Esophagus muscularis mucosa (tissue), 3 donors: ENCODE measurements around the gene CPA5.

Experiments used
- CTCF ChIP-seq, 3 experiments: fragments of 200-600 bp in 2 of 3; fragments of 450-650 bp in 1 of 3; sonication (generic) in 2 of 3; IDR thresholded peaks; one replicate each; pipeline ENCODE4 v1.5.1; 2017 to 2019; ENCODE audit warnings: antibody characterized with exemption in 3 of 3, mild to moderate bottlenecking in 2 of 3, moderate library complexity in 1 of 3
- POLR2A ChIP-seq: fragments of 450-650 bp; IDR thresholded peaks from one replicate; pipeline ENCODE4 v1.6.1; 2017; ENCODE audit warnings: antibody characterized with exemption, moderate library complexity, mild to moderate bottlenecking, low read depth

GRCh38 chr7:130401101-130401500 lies 56.5 kb downstream of the CPA5 start:
- no peak for TF ChIP-seq CTCF (IDR thresholded peaks at IDR 0.05)
- TF ChIP-seq POLR2A, result no peak
